ES-I3 (cell line): Measurements from ENCODE around the gene SYNCRIP.
"Not testable (repeated sequence)": the region's sequence is repeated elsewhere in the genome, so short reads cannot be mapped to it uniquely, and the experiment has no call there.

Source experiments
- H3K36me3 ChIP-seq: 2 replicates; pipeline ENCODE4 v1.6.1; 2013; ENCODE audit warnings: mild to moderate bottlenecking, low read length, control low read depth, moderate library complexity; ENCODE audit not compliant: insufficient read depth
- H3K4me1 ChIP-seq: 2 replicates; pipeline ENCODE4 v1.6.1; 2013; ENCODE audit warnings: mild to moderate bottlenecking, control low read depth, low read length; ENCODE audit not compliant: insufficient read depth
- H3K9ac ChIP-seq: 2 replicates; pipeline ENCODE4 v1.6.1; 2013; ENCODE audit warnings: low read depth, mild to moderate bottlenecking, low read length, moderate library complexity
- H3K9me3 ChIP-seq: 2 replicates; pipeline ENCODE4 v1.6.1; 2013; ENCODE audit warnings: mild to moderate bottlenecking, low read length, moderate library complexity; ENCODE audit not compliant: control insufficient read depth, insufficient read depth

SYNCRIP gene

GRCh38 chr6:85564223-85564622 lies 78.5 kb downstream of the SYNCRIP start:
- not testable (repeated sequence) for H3K9ac ChIP-seq, H3K4me1 ChIP-seq, H3K36me3 ChIP-seq, H3K9me3 ChIP-seq
